GM23338 (cell line): ENCODE results near the gene ILF2. TPM values are rescaled to one million over a fixed set of nuclear protein-coding genes. Genes with fewer than 3 reads are reported as not detected.

ENCODE experiments used
- ATAC-seq: fragments of 200-7000 bp; cut with Tn5 transposase; 3 replicates; pipeline ENCODE4 v1.9.1; 2020
- DNase-seq: peaks from one replicate; pipeline ENCODE4 v3.0.0-alpha.2; 2015; ENCODE audit warnings: low spot score
- H2AFZ ChIP-seq: fragments of 200-600 bp; sonication (generic); 2 replicates; pipeline ENCODE4 v1.8.0; 2016; ENCODE audit warnings: antibody characterized with exemption, mild to moderate bottlenecking, moderate library complexity
- H3F3A ChIP-seq: fragments of 200-600 bp; sonication (generic); replicated peaks from 2 replicates; pipeline ENCODE4 v1.8.0; 2017; ENCODE audit warnings: antibody characterized with exemption, mixed run types, low read depth
- H3K27ac ChIP-seq: fragments of 200-600 bp; sonication (generic); 2 replicates; pipeline ENCODE4 v1.6.1; 2016; ENCODE audit warnings: low read depth
- H3K27me3 ChIP-seq: fragments of 200-600 bp; sonication (generic); 2 replicates; pipeline ENCODE4 v1.8.0; 2016; ENCODE audit warnings: mild to moderate bottlenecking, mixed run types, moderate library complexity; ENCODE audit not compliant: insufficient read depth
- H3K36me3 ChIP-seq: fragments of 200-600 bp; sonication (generic); 2 replicates; pipeline ENCODE4 v1.8.0; 2016; ENCODE audit warnings: mild to moderate bottlenecking; ENCODE audit not compliant: insufficient read depth
- H3K4me1 ChIP-seq: fragments of 200-600 bp; sonication (generic); 2 replicates; pipeline ENCODE4 v1.8.0; 2016; ENCODE audit warnings: mild to moderate bottlenecking, moderate library complexity; ENCODE audit not compliant: insufficient read depth
- H3K4me2 ChIP-seq: fragments of 200-600 bp; sonication (generic); 2 replicates; pipeline ENCODE4 v1.7.1; 2017; ENCODE audit warnings: mixed run types
- H3K4me3 ChIP-seq: fragments of 200-600 bp; sonication (generic); 2 replicates; pipeline ENCODE4 v1.6.1; 2016; ENCODE audit warnings: mixed run types
- H3K79me2 ChIP-seq: fragments of 200-600 bp; sonication (generic); replicated peaks from 2 replicates; pipeline ENCODE4 v1.8.0; 2017; ENCODE audit warnings: mild to moderate bottlenecking; ENCODE audit not compliant: insufficient read depth
- H3K9me2 ChIP-seq: fragments of 200-600 bp; sonication (generic); 2 replicates; pipeline ENCODE4 v1.8.0; 2017; ENCODE audit not compliant: insufficient read depth
- H4K20me1 ChIP-seq: fragments of 200-600 bp; sonication (generic); replicated peaks from 2 replicates; pipeline ENCODE4 v1.8.0; 2017; ENCODE audit warnings: mild to moderate bottlenecking; ENCODE audit not compliant: insufficient read depth
- H3K27ac Mint-ChIP-seq: 2 replicates; pipeline ENCODE4 v1.8.0; 2020; ENCODE audit warnings: inconsistent platforms, mild to moderate bottlenecking, moderate library complexity, mixed read lengths
- H3K27me3 Mint-ChIP-seq: 3 replicates; pipeline ENCODE4 v1.8.0; 2022; ENCODE audit warnings: low read depth, mild to moderate bottlenecking, moderate library complexity, mixed read lengths, inconsistent platforms; ENCODE audit not compliant: insufficient read depth, poor library complexity
- H3K36me3 Mint-ChIP-seq: 3 replicates; pipeline ENCODE4 v1.8.0; 2021; ENCODE audit warnings: low read depth, mild to moderate bottlenecking, inconsistent platforms, moderate library complexity, mixed read lengths
- H3K4me1 Mint-ChIP-seq: 3 replicates; pipeline ENCODE4 v1.8.0; 2020; ENCODE audit warnings: mild to moderate bottlenecking, inconsistent platforms, mixed read lengths
- H3K4me3 Mint-ChIP-seq: 3 replicates; pipeline ENCODE4 v1.8.0; 2021; ENCODE audit warnings: moderate library complexity, mild to moderate bottlenecking, inconsistent platforms, mixed read lengths
- H3K9me3 Mint-ChIP-seq: 3 replicates; pipeline ENCODE4 v1.8.0; 2020; ENCODE audit warnings: moderate library complexity, mild to moderate bottlenecking, inconsistent platforms, mixed read lengths
- CREB1 ChIP-seq: fragments of 250-450 bp; sonication (Bioruptor Pico); IDR thresholded peaks from 2 replicates; pipeline ENCODE4 v1.5.0; 2020; ENCODE audit warnings: low read depth, mild to moderate bottlenecking, moderate library complexity
- CTCF ChIP-seq, 2 experiments: fragments of 200-600 bp in 1 of 2; sonication (generic) in 1 of 2; conservative IDR thresholded peaks; 2 replicates each; pipeline versions ENCODE4 v1.5.1 to v1.6.1; 2016 to 2017; ENCODE audit warnings: antibody characterized with exemption in 2 of 2, low read depth in 2 of 2, mild to moderate bottlenecking in 2 of 2, moderate library complexity in 1 of 2
- EZH2 ChIP-seq: fragments of 200-600 bp; sonication (generic); IDR thresholded peaks from one replicate; pipeline ENCODE4 v1.8.0; 2017; ENCODE audit warnings: antibody characterized with exemption, mild to moderate bottlenecking, low read depth; ENCODE audit not compliant: unreplicated experiment
- EZH2phosphoT487 ChIP-seq: fragments of 200-600 bp; sonication (generic); IDR thresholded peaks from one replicate; pipeline ENCODE4 v1.8.1; 2018; ENCODE audit warnings: antibody characterized with exemption; ENCODE audit not compliant: unreplicated experiment
- JUNB ChIP-seq: IDR thresholded peaks from one replicate; pipeline ENCODE4 v1.6.1; 2016; ENCODE audit warnings: antibody characterized with exemption; ENCODE audit not compliant: unreplicated experiment
- NANOG ChIP-seq: IDR thresholded peaks from 2 replicates; pipeline ENCODE4 v1.6.1; 2016; ENCODE audit warnings: antibody characterized with exemption, borderline replicate concordance
- POLR2AphosphoS5 ChIP-seq: IDR thresholded peaks from 2 replicates; pipeline ENCODE4 v1.6.1; 2016; ENCODE audit warnings: antibody characterized with exemption, low read depth
- REST ChIP-seq: IDR thresholded peaks from one replicate; pipeline ENCODE4 v1.6.1; 2018; ENCODE audit warnings: antibody characterized with exemption; ENCODE audit not compliant: unreplicated experiment
- STAT1 ChIP-seq: IDR thresholded peaks from one replicate; pipeline ENCODE4 v1.6.1; 2016; ENCODE audit warnings: antibody characterized with exemption; ENCODE audit not compliant: unreplicated experiment
- ZNF114 ChIP-seq: fragments of 250-450 bp; sonication (Bioruptor Pico); IDR thresholded peaks from 2 replicates; pipeline ENCODE4 v1.5.0; 2020; ENCODE audit warnings: mild to moderate bottlenecking, moderate library complexity
- ZNF331 ChIP-seq: fragments of 250-450 bp; sonication (Bioruptor Pico); IDR thresholded peaks from 2 replicates; pipeline ENCODE4 v1.5.0; 2020; ENCODE audit warnings: low read depth, mild to moderate bottlenecking, moderate library complexity
- ZNF462 ChIP-seq: fragments of 250-450 bp; sonication (Bioruptor Pico); IDR thresholded peaks from 2 replicates; pipeline ENCODE4 v1.5.0; 2020; ENCODE audit warnings: mild to moderate bottlenecking, moderate library complexity
- polyA plus RNA-seq: library from polyadenylated mRNA; unstranded; fragments of >200 nt; fragmentation: Nextera tagmentation; extraction: Ambion mirVana; gene quantifications from 2 replicates; pipeline ENCODE4 v1.2.1, GENCODE V29; 2016
- total RNA-seq: library from RNA; depleted of rRNA; stranded (reverse); fragments of >200 nt; shearing (Covaris generic); gene quantifications from 2 replicates; pipeline ENCODE4 v1.2.3, GENCODE V29; 2014
- TF ChIP-seq, protein P1 (sequence below): IDR thresholded peaks from 2 replicates; pipeline ENCODE4 v1.6.1; 2016; ENCODE audit warnings: antibody characterized with exemption

Gene ILF2
- total and polyA plus RNA-seq, 2 experiments from 2014 or later, result 214 to 337 TPM

DNA sequence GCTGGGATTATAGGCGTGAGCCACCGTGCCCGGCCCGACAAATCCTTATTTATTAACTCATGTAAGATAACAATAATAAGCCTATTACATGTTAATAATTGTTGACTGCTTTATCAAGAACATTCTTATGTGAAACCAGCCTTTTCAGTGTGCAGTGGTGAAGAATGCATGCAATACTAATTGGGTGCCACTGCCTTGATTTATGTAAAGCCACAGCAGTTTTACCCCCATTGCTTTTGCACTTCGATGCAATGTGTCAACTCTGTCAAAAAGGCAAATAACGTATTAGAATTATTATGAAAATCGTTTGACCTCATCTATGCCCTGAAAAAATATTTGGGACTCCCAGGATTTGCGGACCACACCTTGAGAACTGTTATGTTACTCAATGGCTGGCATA is 25.9 kb upstream of the ILF2 start:
- Histone ChIP-seq H4K20me1 (no peaks in the 10 kb centered on the region), H2AFZ (peak overlapping the region; percentile 97; the same call in 1 of the 2 replicates), H3K9me2 (no peaks in the 10 kb centered on the region; the same call in 1 of the 2 replicates), H3K27me3 (no peaks in the 10 kb centered on the region), H3K27ac (peak overlapping the region; percentile 95; the same call in 1 of the 2 replicates), H3K4me1 (peaks cover 27% of the 10 kb centered on the region), H3K36me3 (no peaks in the 10 kb centered on the region), H3K79me2 (no peaks in the 10 kb centered on the region), H3F3A (peaks cover 12% of the 10 kb centered on the region), H3K4me3 (no peak overlapping the region), H3K4me2 (peak overlapping the region; percentile 73)
- ATAC-seq (no peak), DNase-seq (no peak)
- H3K27me3 Mint-ChIP-seq, result peaks cover 11% of the 10 kb centered on the region
- peak overlapping the region; percentile 96 for H3K27ac Mint-ChIP-seq
- H3K9me3 Mint-ChIP-seq, result no peaks in the 10 kb centered on the region
- H3K4me1 Mint-ChIP-seq, result peaks cover 27% of the 10 kb centered on the region
- peak overlapping the region; percentile 19; the same call in 1 of the 3 replicates for H3K4me3 Mint-ChIP-seq
- TF ChIP-seq EZH2 (no peak), ZNF114 (CRISPR knock-in tag) (no peak), CTCF (conservative IDR thresholded peaks at IDR 0.05; ENCODE audit: low read depth in 2 of 2) (no peak), REST (no peak), ZNF462 (CRISPR knock-in tag) (no peak), ZNF331 (no peak), STAT1 (no peak), EZH2phosphoT487 (no peak), CREB1 (CRISPR knock-in tag) (no peak), JUNB (no peak), POLR2AphosphoS5 (no peak), NANOG (no peak)
- TF ChIP-seq, protein P1, sequence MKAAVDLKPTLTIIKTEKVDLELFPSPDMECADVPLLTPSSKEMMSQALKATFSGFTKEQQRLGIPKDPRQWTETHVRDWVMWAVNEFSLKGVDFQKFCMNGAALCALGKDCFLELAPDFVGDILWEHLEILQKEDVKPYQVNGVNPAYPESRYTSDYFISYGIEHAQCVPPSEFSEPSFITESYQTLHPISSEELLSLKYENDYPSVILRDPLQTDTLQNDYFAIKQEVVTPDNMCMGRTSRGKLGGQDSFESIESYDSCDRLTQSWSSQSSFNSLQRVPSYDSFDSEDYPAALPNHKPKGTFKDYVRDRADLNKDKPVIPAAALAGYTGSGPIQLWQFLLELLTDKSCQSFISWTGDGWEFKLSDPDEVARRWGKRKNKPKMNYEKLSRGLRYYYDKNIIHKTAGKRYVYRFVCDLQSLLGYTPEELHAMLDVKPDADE, result no peak
- no peaks in the 10 kb centered on the region; the same call in 2 of the 3 replicates for H3K36me3 Mint-ChIP-seq
